Measurements from ENCODE around the gene RTN4R.

GRCh38 chr22:20226760-20227350 lies 41.3 kb downstream of the RTN4R start:
- TF ChIP-seq POLR2A (IDR thresholded peaks at IDR 0.05) (no peak), CTCF (IDR thresholded peaks at IDR 0.05) (no peak)

Data from ovary (tissue), 3 donors.